Calu3 (cell line): ENCODE results near the gene ETHE1. TPM values are rescaled to one million over a fixed set of nuclear protein-coding genes. Genes with fewer than 3 reads are reported as not detected.

Source experiments
- BruUV-seq: library from RNA; stranded (reverse); fragments of 400-500 nt; replicated peaks from 2 replicates; lab custom pipeline; 2021; lab: Mats Ljungman, UMichigan
- CTCF ChIA-PET: fragments of 300-600 bp; sonication (Branson Sonifier 250); formaldehyde crosslinking; loops from one replicate; lab custom pipeline; 2022; ENCODE audit warnings: antibody characterized with exemption; lab: Charles Lee
- DNase-seq: peaks from one replicate; pipeline ENCODE4 v3.0.0; 2022
- H3K27ac Mint-ChIP-seq: one replicate; pipeline ENCODE4 v1.8.0; 2022; ENCODE audit warnings: mixed read lengths; ENCODE audit not compliant: unreplicated experiment
- H3K27me3 Mint-ChIP-seq: one replicate; pipeline ENCODE4 v1.8.0; 2022; ENCODE audit warnings: mixed read lengths; ENCODE audit not compliant: unreplicated experiment
- H3K36me3 Mint-ChIP-seq: one replicate; pipeline ENCODE4 v1.8.0; 2022; ENCODE audit warnings: mild to moderate bottlenecking, moderate library complexity, mixed read lengths; ENCODE audit not compliant: insufficient read depth, unreplicated experiment
- H3K4me1 Mint-ChIP-seq: one replicate; pipeline ENCODE4 v1.8.0; 2022; ENCODE audit warnings: mild to moderate bottlenecking, low read depth, mixed read lengths; ENCODE audit not compliant: unreplicated experiment
- H3K4me3 Mint-ChIP-seq: one replicate; pipeline ENCODE4 v1.8.0; 2022; ENCODE audit warnings: mild to moderate bottlenecking, low read depth, moderate library complexity, mixed read lengths; ENCODE audit not compliant: unreplicated experiment
- H3K9me3 Mint-ChIP-seq: one replicate; pipeline ENCODE4 v1.8.0; 2022; ENCODE audit warnings: low read depth, mixed read lengths; ENCODE audit not compliant: unreplicated experiment
- CTCF ChIP-seq: fragments of 200-600 bp; IDR thresholded peaks from one replicate; pipeline ENCODE4 v1.8.0; 2022; ENCODE audit warnings: antibody characterized with exemption; ENCODE audit not compliant: unreplicated experiment
- intact Hi-C: fragments of 100-400 bp; cut with micrococcal nuclease; formaldehyde crosslinking; loops from one replicate; pipeline ENCODE4 v1.10.0; 2022; ENCODE audit not compliant: unreplicated experiment
- total RNA-seq: library from RNA; stranded (reverse); gene quantifications from 2 replicates; pipeline ENCODE4 v1.2.3, GENCODE V29; 2022

ETHE1 gene
- total RNA-seq, 1 experiment from 2014 or later = 44.8 TPM

- CTCF ChIA-PET = interaction anchor here (1.1 kb wide), 1 partner anchor 10 kb away, joined by 3 read pairs; no protein-coding TSS in a partner anchor
- no peak for DNase-seq
- Mint-ChIP-seq H3K36me3 (peaks cover 17% of the 10 kb centered on the region), H3K9me3 (no peaks in the 10 kb centered on the region), H3K4me1 (peaks cover 8% of the 10 kb centered on the region), H3K27ac (no peak overlapping the region), H3K4me3 (no peak overlapping the region), H3K27me3 (no peaks in the 10 kb centered on the region)
- no peak for TF ChIP-seq CTCF
- intact Hi-C loops = no loop called here
- BruUV-seq = no TSS peak
Observed at GRCh38 chr19:43564800-43565199, 37.8 kb upstream of the ETHE1 start.

GRCh38 chr19:43563816-43564457 is 36.9 kb upstream of the ETHE1 start:
- no peak overlapping the region for H3K27ac Mint-ChIP-seq
- DNase-seq = no peak
- no TSS peak for BruUV-seq
- intact Hi-C loops = no loop called here
- H3K4me1 Mint-ChIP-seq = peaks cover 8% of the 10 kb centered on the region
- H3K4me3 Mint-ChIP-seq = no peak overlapping the region
- peaks cover 23% of the 10 kb centered on the region for H3K36me3 Mint-ChIP-seq
- CTCF ChIA-PET = interaction anchor here (1.0 kb wide), 1 partner anchor 9 kb away, joined by 3 read pairs; no protein-coding TSS in a partner anchor
- TF ChIP-seq CTCF = no peak
- no peaks in the 10 kb centered on the region for H3K27me3 Mint-ChIP-seq
- no peaks in the 10 kb centered on the region for H3K9me3 Mint-ChIP-seq

GRCh38 chr19:43562698-43563241 is 35.8 kb upstream of the ETHE1 start:
- Mint-ChIP-seq H3K36me3 (peaks cover 23% of the 10 kb centered on the region), H3K9me3 (no peaks in the 10 kb centered on the region), H3K4me3 (no peak overlapping the region), H3K27ac (no peak overlapping the region), H3K4me1 (peaks cover 8% of the 10 kb centered on the region), H3K27me3 (no peaks in the 10 kb centered on the region)
- no peak for TF ChIP-seq CTCF
- CTCF ChIA-PET = no interaction called here
- intact Hi-C loops = no loop called here
- no peak for DNase-seq
- BruUV-seq = no TSS peak

- intact Hi-C loops = no loop called here
Observed at GRCh38 chr19:43562226-43562697, 35.3 kb upstream of the ETHE1 start.

More at GRCh38 chr19:43562226-43562697, 35.3 kb upstream of the ETHE1 start:
- Mint-ChIP-seq H3K9me3 (no peaks in the 10 kb centered on the region), H3K27me3 (no peaks in the 10 kb centered on the region), H3K27ac (no peak overlapping the region), H3K4me1 (peaks cover 8% of the 10 kb centered on the region), H3K36me3 (peaks cover 21% of the 10 kb centered on the region), H3K4me3 (no peak overlapping the region)
- no peak for DNase-seq
- no peak for TF ChIP-seq CTCF
- CTCF ChIA-PET = no interaction called here
- no TSS peak for BruUV-seq
